ENCODE results near the gene SPEN.

The SPEN gene

DNA sequence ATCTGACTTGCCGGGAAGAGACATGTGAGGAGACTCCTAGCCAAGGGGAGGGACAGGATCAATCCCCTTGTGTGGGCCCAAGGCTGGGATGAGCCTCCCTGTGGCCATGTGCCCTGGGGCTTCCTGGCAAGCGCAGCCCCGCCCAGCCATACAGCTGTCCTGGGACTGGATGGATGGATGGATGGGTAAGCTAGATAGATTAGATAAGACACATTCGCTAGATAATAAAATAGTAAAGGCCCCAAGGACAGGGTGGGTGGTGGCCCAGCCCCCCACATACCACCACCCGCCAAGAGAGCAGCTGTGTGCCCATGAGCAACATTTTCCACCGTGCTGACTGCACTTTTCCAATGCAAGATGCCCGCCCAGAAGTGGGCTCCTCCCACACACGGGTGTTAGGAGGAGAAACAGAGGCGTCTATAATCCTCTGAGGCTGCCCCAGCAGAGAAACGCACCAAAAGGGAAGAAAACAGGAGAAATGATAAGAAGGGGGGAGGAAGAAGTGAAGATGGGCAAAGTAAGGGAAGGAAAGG, 103.3 kb downstream of the SPEN start:
- no peak overlapping the region for H2AFZ ChIP-seq (ENCODE audit: low read depth)
- H3K27me3 ChIP-seq (ENCODE audit: insufficient read depth, low read depth): no peaks in the 10 kb centered on the region
- no peaks in the 10 kb centered on the region for H3K79me2 ChIP-seq (ENCODE audit: insufficient read depth, low read depth)
- H3K4me2 ChIP-seq: no peak overlapping the region
- no peak overlapping the region for H3K27ac ChIP-seq
- H3K36me3 ChIP-seq (ENCODE audit: insufficient read depth): no peaks in the 10 kb centered on the region
- H3K9ac ChIP-seq: no peak overlapping the region
- TF ChIP-seq, protein P1, sequence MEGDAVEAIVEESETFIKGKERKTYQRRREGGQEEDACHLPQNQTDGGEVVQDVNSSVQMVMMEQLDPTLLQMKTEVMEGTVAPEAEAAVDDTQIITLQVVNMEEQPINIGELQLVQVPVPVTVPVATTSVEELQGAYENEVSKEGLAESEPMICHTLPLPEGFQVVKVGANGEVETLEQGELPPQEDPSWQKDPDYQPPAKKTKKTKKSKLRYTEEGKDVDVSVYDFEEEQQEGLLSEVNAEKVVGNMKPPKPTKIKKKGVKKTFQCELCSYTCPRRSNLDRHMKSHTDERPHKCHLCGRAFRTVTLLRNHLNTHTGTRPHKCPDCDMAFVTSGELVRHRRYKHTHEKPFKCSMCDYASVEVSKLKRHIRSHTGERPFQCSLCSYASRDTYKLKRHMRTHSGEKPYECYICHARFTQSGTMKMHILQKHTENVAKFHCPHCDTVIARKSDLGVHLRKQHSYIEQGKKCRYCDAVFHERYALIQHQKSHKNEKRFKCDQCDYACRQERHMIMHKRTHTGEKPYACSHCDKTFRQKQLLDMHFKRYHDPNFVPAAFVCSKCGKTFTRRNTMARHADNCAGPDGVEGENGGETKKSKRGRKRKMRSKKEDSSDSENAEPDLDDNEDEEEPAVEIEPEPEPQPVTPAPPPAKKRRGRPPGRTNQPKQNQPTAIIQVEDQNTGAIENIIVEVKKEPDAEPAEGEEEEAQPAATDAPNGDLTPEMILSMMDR (conservative IDR thresholded peaks at IDR 0.05; ENCODE audit: low read depth, low read length): no peak
- peaks cover 13% of the 10 kb centered on the region for H3K4me1 ChIP-seq (ENCODE audit: low read depth, poor library complexity, severe bottlenecking)
- no peak overlapping the region for H3K4me3 ChIP-seq (IDR thresholded peaks at IDR 0.05; ENCODE audit: insufficient read depth, low read depth, low read length)
- H4K20me1 ChIP-seq (ENCODE audit: insufficient read depth): no peaks in the 10 kb centered on the region; the same call in 1 of the 2 replicates

DNA sequence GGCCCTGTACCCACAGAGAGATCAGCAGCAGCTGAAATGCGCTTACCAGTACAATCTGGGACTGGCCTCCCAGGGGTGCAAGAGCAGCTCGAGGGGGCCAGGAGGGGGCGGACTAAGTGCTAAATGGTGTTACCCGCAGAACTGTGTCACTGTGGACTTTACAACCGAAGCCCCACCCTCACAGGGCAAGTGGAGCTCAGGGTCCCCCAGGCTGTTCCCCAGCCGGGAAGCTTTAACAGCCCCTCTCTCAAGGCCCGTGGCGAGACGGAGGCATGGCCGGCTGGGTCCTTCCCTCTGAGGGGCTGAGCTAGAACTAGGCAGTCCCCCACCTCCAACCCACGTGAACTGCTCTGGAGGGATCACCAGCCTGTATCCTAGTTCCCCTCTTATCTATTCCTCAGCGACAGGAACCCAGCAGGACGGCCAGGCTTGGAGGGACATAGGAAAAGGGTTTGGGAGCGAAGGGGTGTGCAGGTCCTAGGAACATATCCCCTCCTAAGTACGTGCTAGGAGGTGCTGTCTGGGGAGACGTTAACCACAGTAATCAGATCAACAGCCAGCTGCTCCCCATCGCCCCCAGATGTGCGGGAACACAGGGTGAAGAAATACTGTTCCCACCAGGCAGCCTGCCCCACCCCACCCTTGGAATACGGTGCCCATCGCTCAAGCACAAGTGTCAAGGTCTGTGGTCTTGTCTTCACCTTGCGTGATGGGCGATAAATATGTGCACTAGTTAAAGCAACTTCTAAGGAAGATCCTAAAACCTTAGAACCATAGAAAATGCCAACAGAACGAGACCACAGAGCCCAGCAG, 104.0 kb downstream of the SPEN start:
- Histone ChIP-seq H2AFZ (ENCODE audit: low read depth) (no peak overlapping the region), H3K4me3 (IDR thresholded peaks at IDR 0.05; ENCODE audit: insufficient read depth, low read depth, low read length) (no peak overlapping the region), H3K9ac (no peak overlapping the region), H3K36me3 (ENCODE audit: insufficient read depth) (no peaks in the 10 kb centered on the region), H3K79me2 (ENCODE audit: insufficient read depth, low read depth) (no peaks in the 10 kb centered on the region; the same call in 1 of the 2 replicates), H3K4me1 (ENCODE audit: low read depth, poor library complexity, severe bottlenecking) (peaks cover 13% of the 10 kb centered on the region), H4K20me1 (ENCODE audit: insufficient read depth) (no peaks in the 10 kb centered on the region; the same call in 1 of the 2 replicates), H3K4me2 (no peak overlapping the region), H3K27ac (no peak overlapping the region), H3K27me3 (ENCODE audit: insufficient read depth, low read depth) (no peaks in the 10 kb centered on the region)
- TF ChIP-seq, protein P1 (conservative IDR thresholded peaks at IDR 0.05; ENCODE audit: low read depth, low read length): no peak

DNA sequence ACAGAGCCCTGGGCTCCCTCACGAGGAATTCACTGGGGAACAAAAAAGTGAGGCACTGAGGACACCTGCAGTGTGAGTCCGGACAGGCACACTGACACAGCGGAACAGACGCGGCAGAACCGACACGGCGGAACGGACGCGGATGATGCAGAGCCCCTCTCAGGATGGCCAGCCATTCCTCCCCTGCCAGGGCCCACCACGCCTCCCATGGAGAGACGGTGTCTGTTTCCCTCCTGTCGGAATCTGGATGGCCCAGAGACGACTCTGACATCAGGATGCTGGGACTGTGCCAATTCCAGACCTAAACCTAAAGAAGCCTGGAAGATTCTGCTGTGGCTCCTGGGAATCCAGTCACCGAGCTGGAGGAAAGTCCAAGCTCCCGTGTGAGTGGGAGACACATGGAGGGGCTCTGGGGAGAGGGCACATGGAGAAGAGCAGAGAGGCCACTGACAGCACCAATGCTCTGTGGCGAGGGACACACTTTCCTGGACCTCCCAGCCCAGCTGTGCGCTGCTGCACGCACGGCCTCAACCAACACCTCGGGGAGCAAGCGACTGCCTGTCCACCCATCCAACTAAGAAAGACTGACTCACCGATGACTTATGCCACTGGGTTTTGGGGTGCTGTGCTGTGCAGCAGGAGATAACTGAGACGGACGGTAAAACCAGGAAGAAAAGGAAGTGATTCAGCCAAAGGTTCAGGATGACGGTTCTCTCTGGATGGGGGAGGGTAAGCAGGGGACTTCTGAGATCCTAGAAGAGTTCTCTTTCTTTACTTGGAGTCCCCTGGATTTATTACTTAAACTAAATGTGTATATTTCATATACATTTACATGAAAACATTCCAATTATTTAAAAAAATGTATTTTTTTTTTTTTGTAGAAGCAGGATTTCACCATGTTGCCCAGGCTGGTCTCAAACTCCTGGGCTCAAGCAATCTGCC, 105.1 kb downstream of the SPEN start:
- H3K4me2 ChIP-seq: no peak overlapping the region
- H3K4me3 ChIP-seq (IDR thresholded peaks at IDR 0.05; ENCODE audit: insufficient read depth, low read depth, low read length): no peak overlapping the region
- no peak overlapping the region for H3K27ac ChIP-seq
- peaks cover 13% of the 10 kb centered on the region for H3K4me1 ChIP-seq (ENCODE audit: low read depth, poor library complexity, severe bottlenecking)
- TF ChIP-seq, protein P1 (conservative IDR thresholded peaks at IDR 0.05; ENCODE audit: low read depth, low read length): no peak
- H3K27me3 ChIP-seq (ENCODE audit: insufficient read depth, low read depth): no peaks in the 10 kb centered on the region
- no peak overlapping the region for H3K9ac ChIP-seq
- H3K36me3 ChIP-seq (ENCODE audit: insufficient read depth): no peaks in the 10 kb centered on the region
- H2AFZ ChIP-seq (ENCODE audit: low read depth): no peak overlapping the region
- peaks cover 4% of the 10 kb centered on the region; the same call in 1 of the 2 replicates for H3K79me2 ChIP-seq (ENCODE audit: insufficient read depth, low read depth)
- no peaks in the 10 kb centered on the region; the same call in 1 of the 2 replicates for H4K20me1 ChIP-seq (ENCODE audit: insufficient read depth)

DNA sequence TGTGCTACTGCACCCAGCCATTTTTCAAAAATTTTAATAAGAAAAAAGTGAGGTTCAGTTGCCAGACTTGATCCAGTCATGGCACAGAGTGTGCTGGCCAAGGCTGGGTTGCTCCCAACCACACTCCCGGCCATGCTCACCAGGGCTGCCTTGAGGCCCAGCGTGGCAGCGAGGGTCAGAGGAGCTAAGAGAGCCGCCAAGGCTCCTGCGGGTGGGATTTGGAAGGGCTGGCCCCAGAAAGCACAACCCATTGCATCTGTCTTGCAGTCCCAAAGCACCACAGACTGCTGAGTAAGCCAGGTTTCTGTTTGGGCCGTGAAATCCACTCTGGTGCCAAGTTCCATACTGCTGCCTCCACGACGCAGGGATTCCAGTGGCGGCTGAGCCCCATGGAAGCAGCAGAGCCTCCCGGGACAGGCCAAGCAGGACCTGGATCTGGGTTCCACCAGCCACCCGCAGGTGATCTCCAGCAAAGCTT, 105.8 kb downstream of the SPEN start:
- H3K79me2 ChIP-seq (ENCODE audit: insufficient read depth, low read depth): peaks cover 4% of the 10 kb centered on the region; the same call in 1 of the 2 replicates
- H4K20me1 ChIP-seq (ENCODE audit: insufficient read depth): no peaks in the 10 kb centered on the region; the same call in 1 of the 2 replicates
- no peak overlapping the region for H2AFZ ChIP-seq (ENCODE audit: low read depth)
- no peak overlapping the region for H3K27ac ChIP-seq
- no peak overlapping the region for H3K9ac ChIP-seq
- H3K4me1 ChIP-seq (ENCODE audit: low read depth, poor library complexity, severe bottlenecking): peaks cover 13% of the 10 kb centered on the region
- no peak overlapping the region for H3K4me2 ChIP-seq
- H3K27me3 ChIP-seq (ENCODE audit: insufficient read depth, low read depth): no peaks in the 10 kb centered on the region
- no peaks in the 10 kb centered on the region for H3K36me3 ChIP-seq (ENCODE audit: insufficient read depth)
- TF ChIP-seq, protein P1 (conservative IDR thresholded peaks at IDR 0.05; ENCODE audit: low read depth, low read length): no peak
- H3K4me3 ChIP-seq (IDR thresholded peaks at IDR 0.05; ENCODE audit: insufficient read depth, low read depth, low read length): no peak overlapping the region
